Ecto neural progenitor cell (in vitro differentiated cells): Measurements from ENCODE around the gene ANKRD39.
A peak's percentile ranks its signal among the peaks of the same experiment; 100 is the strongest.

Experiments used
- DNase-seq: peaks from one replicate; pipeline ENCODE4 v3.0.0-alpha.2; 2018; ENCODE audit warnings: low spot score

ANKRD39 gene

DNA sequence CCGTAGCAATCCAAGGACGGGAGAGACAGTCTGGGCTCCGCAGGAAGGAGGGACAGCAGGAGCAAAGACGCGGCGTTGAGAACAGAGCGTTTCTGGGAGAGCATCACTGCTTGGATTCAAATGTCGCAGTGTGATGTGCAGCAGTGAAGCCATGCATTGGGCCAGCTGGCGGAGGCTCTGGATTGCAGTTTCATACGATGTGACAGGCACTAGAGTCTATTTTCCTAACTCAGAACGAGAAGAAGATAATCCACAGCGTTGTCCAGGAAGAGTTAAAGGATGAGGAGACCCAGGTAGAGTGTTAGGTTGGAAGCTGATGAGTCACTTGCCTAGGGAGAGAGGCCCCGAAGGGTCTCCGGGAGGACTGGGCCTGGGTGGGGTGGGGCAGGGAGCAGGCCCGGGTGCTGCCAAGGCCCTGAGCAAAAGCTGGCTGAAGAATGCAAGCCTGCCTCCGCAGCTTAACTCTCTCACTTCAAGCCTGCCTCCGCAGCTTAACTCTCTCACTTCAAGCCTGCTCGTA is 29.7 kb upstream of the ANKRD39 start:
- no peak for DNase-seq

DNA sequence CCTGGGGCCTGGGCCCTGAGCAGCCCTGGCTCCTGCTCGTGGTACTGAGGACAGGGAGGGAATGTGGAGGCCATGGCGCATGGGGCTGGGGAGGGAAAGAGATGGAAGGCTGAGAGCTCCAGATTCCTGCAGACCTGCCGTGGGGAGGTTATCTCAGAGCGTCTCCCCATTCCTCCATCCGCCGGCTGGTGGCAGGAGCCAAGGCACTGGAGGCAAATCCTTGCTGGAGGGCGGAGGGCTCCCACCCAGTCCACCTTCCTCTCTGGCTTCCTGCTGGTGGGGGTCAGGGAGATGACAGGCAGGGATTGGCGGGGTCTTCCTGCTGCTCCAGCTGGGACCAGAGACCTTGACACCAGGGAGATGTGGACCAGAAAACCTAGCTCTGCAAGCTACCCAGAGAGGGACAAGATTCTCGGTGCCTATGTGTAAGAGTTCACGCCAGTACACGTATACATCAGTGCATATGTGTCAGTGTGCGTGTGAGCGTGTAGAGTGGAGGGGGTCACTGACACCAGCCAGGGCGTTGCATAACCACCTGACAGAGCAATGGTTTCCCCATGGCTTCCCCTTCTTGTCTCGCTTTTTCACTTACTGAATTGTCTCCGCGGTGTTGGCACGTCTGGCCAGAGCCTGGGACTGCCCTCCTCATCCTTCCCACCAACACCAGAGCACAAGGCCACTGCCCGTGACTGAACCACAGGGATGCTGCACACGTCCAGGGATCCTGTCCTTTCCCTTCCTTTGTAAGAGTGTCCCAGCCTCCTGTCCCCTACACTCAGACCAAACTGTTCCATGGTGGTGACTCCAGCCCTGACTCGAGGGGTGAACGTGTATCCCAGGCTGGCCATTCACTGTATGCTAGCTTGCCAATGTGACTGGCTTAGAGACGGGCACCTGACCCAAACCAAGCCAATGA is 27.9 kb upstream of the ANKRD39 start:
- no peak for DNase-seq

DNA sequence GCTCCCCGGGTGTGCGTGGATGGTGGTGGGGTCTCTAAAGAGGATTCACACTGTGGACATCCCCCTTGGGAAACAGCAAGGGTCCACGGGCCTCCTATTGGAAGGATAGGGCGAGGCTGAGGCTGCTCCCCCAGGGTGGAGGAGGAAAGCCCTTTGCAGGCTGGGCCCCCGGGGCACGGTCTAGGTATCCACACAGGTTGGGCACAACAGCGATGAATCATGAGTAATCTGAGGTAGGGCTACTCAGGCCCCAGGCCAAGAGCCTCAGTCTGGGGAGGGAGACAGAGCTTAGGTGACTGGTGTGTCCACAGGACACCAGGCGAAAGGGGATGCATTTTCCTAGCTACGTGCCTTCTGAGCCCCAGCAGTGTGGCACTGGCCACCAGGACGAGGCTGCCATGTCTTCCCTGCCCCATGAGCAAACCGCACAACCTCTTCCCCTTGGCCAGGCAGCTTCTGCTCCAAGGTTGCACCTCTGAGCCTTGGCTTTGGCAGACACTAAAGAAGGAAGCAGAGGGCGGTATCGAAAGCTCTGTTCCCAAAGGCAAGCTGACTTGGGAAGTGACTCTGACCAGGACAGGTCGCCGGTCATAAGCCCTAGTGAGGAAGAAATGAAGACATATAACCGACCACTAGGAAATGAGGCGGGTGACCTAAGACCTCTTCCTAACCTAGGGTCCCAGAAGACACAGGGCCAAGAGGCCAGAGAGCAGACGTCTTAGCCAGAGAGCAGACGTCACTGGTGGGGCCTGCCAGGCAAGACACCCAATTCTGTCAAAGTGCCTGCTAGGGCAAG is 26.7 kb upstream of the ANKRD39 start:
- DNase-seq: no peak

DNA sequence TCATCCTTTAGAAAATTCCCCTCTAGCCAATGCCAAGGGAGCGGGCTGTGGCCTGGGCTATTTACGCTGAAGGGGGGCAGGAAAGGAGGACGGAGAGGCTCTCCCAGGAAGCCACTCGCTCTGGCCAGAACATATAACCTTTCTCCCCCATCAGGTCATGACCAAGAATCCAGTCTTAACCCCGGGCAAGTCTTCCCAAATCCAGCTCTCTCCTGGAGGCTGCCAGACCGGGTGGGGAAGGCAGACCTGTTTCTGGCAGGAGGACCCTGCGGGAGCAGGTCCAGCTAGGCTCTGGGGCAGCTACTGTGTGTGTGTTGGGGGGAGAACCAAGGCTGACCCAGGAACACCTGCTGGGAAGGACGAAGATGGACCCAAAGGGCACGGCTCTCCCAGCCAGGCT is 25.5 kb upstream of the ANKRD39 start:
- no peak for DNase-seq

DNA sequence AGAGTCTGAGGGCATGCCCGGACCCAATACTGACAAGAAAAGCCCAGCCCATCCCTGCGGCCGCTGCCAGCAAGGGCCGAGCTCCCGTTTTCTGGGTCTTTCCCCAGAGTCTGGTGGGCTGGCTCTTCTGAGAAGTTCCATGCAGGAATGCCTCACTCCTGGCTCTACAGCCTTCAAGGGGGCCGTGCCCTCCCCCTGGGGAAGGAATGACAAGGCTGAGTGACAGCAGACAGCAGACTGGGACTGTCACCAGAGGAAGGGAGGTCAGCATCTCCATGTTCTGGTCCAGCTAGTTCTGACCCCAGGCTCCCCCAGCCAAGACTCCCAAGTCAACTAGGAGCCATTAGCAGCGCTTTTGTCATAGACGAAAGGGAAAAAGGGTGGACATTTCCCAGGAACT is 25.1 kb upstream of the ANKRD39 start:
- DNase-seq: no peak

DNA sequence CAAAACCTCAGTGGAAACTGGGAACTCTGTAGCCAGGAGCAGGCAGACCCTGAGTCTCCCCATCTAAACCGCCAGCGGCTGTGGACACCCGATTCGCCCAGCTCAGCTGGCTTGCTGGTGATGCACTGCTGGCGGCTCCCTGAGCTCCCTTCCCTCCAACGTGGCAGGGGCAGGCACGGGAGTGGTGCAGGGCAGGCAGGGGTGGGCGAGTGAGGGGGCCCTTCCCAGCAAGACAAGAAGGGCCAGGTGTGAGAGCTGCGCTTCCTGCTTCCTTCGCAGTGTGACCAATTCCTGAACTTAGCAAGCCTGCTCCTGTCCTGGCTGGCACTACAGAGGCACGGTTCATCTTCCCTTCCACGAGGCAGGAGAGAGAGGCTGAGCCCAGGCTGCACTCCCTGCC is 24.4 kb upstream of the ANKRD39 start:
- no peak for DNase-seq

DNA sequence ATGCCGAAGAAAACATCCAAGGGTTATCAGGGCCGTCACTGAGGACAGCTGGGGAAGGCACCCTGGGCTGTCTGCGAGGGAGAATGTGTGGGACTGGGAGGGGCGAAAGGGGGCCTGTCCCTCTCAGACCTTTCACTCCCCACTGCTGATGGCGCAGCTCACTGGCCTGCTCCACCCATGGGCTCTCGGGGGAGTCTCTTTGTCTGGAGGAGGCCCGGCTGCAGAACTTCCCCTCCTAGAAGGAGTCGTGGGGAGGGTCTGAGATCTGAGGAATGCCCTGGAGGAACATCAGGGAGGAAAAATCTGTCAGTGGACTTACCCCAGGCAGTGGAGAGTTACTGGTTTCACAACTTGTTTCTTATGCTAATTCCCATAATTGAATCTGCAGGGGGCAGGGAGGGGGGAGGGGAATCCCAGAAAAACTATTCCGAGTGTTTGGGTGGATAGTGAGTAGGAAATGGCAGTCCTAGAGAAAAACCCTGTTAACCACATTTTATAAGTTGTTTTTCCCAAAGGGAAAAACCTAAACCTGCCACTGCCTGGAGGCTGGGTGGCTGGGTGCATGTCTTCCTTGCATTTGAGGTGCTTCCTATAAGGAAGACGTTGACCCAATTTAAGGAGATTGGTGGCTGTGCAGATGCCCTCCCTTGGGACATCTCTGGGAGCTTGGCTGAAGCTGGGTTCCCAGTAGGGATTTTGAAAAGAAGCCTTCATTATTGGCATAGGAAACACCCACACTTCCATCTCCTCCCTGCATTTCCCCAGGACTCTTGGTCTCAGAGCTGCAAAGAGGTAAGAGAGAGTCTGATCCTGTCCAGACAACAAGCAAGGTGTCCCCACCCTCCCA is 23.8 kb upstream of the ANKRD39 start:
- DNase-seq: no peak

DNA sequence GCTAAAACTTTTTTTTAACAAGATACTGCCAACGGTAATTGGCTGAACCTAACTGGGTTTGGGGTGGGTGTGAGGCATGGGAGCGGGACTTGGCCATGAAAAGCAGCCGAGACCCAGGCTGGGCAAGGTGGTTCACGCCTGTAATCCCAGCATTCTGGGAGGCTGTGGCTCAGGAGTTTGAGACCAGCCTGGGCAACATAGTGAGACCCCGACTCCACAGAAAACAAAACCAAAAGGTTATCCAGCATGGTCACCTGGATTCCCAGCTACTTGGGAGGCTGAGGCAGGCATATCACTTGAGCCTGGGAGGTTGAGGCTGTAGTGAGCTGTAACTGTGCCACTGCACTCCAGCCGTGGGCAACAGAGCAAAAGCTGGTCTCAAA is 23.1 kb upstream of the ANKRD39 start:
- no peak for DNase-seq

DNA sequence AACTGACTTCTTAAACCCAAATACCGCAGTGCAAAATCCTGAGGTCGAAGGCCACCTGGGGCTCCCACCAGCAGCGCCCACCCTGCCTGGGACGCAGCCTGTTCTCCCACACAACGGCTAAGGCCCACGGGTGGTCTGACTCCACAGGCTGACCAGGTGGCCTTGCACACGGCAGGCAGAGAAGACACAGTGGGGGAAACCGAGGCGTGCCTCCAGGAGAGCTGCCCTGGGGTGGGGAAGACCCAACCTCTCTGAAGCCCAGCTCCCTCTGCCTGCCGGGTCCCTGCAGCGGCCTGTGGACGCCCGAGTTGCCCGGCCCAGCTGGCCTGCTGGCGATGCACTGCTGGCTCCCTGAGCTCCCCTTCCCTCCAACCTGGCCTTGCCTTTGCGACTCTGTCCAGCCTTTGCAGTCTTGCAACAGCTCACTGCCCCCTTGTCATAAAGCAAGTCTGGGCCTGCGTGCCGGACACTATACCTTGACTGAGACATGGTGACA is 21.8 kb upstream of the ANKRD39 start:
- no peak for DNase-seq

DNA sequence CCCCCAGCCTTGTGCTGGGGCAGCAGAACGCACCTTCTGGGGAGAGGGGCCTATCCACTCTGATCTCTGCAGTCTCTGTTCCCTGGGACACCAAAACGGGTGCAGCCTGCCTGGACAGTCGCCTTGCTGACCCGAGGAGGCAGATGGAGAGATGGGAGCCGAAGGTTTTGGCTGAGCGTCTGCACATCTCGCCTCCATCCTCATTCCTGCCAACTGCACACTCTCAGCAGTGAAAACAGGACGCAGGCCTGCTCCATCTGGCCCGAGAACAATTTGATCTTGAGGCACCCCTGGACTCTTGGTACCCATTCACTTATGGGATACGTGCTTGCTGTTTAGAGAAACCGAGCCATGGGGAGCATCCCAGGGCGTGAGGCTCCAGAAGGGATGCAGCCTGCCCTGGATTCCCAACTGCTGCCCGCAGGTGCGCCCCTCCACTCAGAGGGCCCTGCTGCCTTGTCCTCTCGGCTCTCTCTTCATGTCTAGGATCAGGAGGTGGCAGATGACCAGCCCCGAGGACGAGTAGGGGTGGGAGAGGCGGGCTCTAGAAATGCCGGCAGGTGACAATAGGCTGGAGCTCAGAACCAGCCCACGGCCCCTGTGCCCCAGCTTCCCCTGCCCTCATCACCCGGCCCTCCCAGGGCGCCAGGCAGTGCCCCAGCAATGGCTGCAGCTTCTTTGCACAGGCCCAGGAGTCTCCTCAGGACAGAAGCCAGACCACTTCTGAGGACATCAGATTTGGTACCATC is 21.2 kb upstream of the ANKRD39 start:
- DNase-seq: no peak

DNA sequence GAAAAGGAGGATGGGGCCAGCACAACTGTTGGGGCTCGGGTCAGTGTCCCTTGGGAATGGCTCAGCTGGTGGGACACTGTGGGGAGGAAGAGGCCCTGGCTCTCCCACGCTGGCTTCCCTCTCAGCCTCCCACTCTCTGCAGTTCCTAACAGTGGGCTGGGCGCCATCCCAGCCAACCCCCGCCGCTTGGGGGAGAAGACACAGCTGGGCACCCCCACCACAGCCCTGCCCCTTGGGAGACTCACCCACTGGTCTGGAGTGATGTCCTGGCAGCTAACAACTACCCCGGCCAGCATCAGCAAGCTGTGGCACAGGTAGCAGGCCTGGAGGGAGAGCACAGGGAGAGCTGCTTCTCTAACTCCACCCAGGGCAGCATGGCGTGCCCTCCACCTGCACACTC is 20.4 kb upstream of the ANKRD39 start:
- no peak for DNase-seq

DNA sequence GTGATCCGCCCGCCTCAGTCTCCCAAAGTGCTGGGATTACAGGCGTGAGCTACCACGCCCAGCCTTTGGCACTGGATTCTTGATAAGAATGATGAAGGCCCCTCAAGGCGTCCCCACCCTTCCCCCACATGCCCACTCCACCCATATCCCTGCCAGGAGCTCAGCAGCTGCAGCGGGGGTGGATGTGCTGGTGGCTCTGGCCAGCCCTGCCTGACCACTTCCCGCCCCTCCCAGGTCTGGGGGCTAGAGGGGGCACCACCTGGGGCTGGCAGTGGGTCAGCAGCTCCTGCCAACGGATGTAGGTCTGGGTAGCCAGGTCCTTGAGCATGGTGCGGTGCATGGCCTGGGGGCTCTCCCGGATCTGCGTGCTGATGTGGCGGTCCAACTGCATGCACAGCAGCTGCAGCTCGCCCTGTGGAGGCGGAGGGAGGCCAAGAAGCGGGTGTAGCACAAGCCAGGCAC is 19.8 kb upstream of the ANKRD39 start:
- DNase-seq: no peak

DNA sequence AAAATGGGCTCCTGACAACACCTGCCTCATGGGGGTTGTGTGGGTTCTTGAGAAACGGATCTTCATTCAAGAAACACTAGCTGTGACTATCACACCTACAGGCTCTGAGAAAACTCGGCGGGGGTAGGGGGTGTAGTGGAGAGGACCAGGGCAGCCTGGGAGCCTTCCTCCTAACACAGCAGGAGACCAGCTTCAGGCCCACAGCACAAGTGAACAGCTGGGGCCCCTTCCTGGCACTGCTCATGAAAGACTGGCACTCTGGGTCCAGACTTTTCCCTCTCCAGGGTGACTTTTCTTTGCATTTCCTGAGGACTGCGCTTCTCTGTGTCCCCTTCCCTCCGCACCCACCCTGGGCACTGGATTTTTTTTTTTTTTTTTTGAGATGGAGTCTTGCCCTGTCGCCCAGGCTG is 19.2 kb upstream of the ANKRD39 start:
- DNase-seq: no peak

DNA sequence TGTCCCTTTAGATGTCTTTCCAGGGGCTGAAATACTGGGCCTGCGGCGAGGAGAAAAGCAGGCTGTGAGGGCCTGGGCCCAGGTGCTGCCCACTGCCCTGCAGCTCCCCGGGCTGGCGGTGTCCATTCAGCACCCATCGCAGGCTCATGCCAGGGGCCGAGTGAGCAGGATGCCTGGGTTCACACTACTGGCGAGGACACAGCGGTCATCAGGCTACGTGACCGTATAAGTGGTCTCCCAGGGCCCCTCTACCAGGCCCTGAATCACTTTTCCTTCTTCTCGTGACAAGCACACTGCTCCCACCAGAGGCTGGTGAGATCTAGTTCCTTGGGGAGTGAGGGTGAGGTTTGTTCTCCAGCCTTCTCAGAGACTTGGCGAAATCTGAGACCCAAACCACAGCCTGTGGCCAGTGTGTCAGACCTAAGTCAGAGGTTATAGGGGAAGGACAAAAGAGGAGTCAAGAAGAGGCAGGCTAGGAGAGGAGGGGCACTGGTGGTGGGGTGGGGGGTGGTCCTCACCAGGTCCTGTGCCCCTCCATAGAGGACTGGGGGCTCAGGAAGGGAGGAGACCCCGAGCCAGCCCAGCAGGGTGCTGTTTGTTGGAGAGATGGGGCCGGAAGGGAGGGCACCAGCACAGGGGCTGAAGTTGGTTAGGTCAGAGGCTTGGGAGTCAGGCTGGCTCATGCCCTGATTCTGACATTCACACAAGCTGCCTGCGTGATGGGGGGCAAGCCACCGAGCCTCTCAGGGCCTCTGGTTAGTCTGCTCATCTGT is 18.6 kb upstream of the ANKRD39 start:
- no peak for DNase-seq

DNA sequence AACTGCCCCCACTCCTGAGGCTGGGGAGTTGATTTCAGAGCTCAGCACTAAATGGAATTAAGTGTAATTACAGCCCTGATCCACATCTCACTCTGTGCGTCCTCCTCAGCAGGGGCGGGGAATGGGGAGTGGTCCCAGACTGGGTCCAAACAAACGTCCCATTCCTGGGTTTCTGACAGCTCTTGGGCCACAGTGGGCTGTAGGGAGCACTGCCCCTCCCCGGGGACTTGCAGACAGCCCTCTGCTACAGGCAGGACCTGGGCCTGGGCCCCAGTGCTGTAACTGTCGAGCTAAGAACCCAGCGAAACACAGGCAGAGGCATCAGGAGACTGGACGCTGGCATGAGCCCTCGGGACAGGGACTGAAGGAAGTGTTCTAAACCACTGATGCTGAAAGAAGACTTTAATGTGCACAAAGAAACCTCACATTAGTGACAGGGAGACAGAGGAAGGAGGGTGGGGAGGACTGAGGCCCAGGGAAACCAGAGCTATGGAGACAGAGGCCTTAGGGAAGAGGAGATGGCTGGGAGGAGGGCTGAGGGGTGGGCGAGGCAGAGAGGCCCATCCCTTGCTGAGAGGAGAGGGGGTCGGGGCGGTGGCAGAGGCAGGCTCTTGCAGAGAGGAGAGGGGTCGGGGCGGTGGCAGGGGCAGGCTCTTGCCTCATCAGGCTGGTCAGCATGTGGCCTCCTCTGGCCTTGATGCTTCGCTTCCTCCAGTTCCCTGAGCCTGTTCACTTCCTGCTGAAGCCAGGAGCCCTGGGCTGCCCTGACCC is 17.9 kb upstream of the ANKRD39 start:
- DNase-seq: peak; percentile 76

DNA sequence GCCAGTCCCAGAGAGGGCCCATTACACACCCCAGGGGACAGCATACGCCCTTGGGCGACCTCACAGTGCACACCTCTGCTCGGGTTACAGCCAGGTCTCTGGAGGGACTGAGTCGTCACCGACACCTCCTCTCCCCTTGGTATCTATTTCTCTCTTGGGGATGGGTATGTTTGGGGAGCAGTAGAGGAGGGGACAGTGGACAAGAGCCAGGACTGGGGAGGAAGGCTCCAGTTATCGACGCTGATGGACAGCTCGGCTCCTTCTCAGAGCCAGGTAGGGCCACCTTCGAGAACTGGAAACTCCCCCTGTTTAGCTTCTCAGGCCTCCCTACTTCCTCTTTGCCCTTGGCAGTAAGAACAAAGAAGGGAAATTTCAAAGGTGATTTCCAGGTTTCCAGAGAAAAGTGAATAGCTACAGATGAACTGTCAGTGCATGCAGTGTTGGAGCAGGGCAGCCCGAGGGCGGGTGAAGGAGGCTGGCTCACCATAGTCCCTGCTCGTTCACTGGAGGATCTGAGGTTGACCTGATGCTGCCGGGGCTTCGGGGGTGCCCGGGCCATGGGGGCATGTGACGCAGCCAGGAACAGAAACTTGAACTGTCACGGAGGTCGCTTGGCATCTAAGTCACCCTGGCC is 16.5 kb upstream of the ANKRD39 start:
- no peak for DNase-seq

DNA sequence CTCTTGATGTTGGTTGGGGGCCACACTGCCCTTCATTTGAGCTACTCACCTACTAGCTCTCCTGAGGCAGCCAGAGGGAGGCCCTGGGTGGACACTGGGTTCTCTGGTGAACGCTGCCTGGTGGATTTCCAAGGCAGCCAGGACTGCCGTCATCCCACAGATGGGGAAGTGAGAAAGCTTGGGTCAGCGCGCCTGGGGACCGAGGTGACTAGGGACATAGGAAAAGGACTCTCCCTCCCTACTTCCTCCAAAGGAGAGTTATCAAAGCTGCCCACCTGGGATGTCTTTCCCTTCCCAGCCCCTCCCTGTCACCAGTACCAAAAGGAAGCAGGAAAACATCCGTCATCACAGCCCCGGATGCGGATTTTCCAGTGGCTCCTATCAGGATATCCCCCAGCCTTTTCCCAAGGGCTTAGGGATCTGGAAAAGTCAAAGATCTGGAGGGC is 15.9 kb upstream of the ANKRD39 start:
- no peak for DNase-seq

DNA sequence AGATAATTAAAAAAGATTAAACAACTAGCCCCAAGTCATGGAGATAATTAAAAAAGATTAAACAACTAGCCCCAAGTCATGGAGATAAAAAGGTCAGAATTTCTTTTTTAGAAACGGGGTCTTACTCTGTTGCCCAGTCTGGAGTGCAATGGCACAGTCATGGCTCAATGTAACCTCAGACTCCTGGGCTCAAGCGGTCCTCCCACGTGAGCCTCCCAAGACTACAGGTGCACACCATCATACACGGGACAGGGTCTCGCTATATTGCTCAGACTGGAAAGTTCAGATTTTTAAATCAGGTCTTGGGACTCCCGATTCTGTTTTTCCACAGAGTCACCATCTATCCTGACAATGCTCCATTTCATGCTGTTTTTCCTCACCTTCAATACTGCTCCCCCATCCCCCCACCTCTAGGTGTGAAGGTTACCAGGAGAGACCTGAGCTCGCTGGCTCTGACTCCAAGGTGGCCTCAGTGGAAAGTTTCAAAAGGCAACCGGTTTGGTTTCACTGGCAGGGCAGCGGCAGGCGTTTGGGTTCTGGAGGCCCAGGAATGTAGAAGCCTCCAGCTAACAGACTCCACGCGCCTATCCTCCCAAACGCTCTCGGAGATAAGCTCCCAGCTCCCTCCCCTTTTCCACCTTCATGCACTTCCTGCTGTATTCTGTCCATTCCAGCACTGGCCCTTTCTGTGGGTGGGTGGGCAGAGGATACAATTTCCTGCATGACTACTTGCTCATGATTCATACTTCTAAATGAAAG is 15.0 kb upstream of the ANKRD39 start:
- DNase-seq: no peak
